Fibroblast of mammary gland (primary cell): ENCODE data around the gene TPRG1L.
A peak's percentile ranks its signal among the peaks of the same experiment; 100 is the strongest.

Source experiments
- DNase-seq: peaks from one replicate; pipeline ENCODE4 v3.0.0-alpha.2; 2010; ENCODE audit warnings: low read depth
- H3K4me3 ChIP-seq: 2 replicates; pipeline ENCODE4 v1.5.1; 2011; ENCODE audit warnings: low read depth, mild to moderate bottlenecking, low read length, moderate library complexity; ENCODE audit not compliant: control insufficient read depth
- CTCF ChIP-seq: conservative IDR thresholded peaks from 2 replicates; pipeline ENCODE4 v1.5.1; 2011; ENCODE audit warnings: low read depth, low read length, inconsistent platforms; ENCODE audit not compliant: control insufficient read depth, insufficient read depth

Gene TPRG1L

GRCh38 chr1:3594706-3595377 is 30.0 kb upstream of the TPRG1L start:
- DNase-seq: no peak
- TF ChIP-seq CTCF: no peak
- no peak overlapping the region for H3K4me3 ChIP-seq

DNA sequence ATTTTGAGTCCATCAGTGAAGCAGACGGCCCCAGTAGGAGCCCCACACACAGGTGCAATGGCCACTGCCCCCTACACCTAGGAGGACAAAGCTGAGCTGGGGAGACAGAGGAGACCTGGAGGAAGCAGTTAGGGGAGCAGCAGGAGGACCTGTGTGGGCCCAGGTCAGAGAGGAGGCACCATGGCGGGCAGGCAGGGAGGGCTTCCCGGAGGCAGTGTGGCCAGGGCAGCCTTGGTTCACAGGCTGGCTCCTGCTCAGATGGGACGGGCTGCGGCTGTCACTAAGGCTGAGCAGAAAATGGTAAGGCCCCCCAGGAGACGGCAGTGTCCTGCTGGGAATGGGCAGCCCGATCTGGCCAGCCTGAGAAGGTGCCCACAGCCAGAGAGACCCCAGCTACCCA is 28.9 kb upstream of the TPRG1L start:
- no peak for TF ChIP-seq CTCF
- H3K4me3 ChIP-seq: no peak overlapping the region
- no peak for DNase-seq

GRCh38 chr1:3596663-3597598 is 27.9 kb upstream of the TPRG1L start:
- DNase-seq: no peak
- TF ChIP-seq CTCF: no peak
- H3K4me3 ChIP-seq: no peak overlapping the region

DNA sequence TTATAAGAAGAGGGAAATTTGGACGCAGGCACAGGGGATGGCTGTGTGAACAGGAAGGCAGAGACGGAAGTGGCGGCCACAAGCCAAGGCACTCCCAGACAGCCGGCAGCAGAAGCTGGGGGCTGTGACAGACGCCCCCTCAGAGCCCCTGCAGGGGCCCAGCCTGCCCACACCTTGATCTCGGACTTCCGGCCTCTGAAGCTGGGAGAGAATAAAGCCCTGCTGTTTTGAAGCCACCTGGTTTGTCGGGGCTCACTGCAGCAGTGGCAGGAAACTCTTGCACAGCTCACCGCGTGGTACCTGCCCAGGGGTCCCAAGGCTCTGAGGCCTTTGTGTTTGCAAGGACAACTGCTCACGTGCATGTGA is 27.2 kb upstream of the TPRG1L start:
- no peak for DNase-seq
- H3K4me3 ChIP-seq: no peak overlapping the region
- no peak for TF ChIP-seq CTCF

DNA sequence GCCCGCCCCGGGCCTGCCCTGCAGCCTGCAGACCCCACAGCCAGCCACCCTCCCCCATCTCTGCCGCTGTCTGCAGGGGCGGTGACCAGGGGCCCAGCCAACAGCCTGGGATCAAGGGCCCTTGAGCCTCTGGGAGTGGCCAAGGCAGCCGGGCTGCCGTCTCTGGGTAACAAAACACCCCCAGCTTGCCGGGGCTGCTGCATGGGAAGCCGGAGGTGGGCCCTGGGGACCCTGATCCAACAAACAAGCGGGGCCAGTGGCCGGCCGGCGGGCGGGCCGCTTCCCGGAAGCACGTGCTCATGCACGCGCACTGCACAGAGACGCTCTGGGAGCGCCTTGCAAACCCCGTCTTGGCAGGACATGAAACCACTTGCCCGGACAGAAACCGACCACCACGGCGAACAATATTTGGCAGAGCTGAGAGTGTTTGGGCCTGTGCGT is 26.7 kb upstream of the TPRG1L start:
- peak; percentile 3 for DNase-seq
- H3K4me3 ChIP-seq: no peak overlapping the region
- no peak for TF ChIP-seq CTCF

DNA sequence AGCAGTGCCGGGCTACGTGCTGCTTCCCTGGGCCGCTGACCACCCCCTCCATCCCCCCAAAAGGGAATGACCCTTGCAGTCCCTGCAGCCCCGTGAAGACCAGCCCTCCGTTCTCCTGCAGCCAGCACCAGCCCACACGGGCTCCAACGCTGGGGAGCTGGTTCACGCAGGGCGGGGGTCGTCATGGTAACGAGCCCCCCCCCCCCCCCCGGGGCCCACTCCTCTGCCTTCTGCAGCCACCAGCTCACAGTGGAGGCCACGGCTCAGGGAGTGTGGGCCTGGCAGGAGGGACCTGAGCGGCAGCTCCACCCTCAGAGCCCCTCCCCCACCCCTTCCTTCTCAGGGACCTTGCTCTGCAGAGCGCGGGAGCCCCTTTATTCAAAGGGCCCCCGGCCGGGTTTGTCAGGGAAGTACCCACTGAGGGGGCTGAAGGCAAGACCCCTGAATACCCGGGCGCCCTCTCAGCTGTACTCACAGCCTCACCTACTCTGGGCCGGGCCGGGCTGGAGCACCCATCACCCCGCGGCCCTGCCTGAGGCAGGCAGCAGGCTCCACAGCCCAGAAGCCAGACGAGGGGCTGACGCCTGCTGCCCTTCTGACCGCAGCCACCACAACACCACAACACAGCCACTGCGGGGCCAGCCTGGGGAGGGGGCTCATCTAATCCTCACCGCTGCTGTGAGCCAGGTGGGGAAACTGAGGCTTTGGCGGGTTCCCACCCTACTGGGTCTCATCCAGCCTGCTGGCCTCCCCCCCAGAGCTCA is 26.1 kb upstream of the TPRG1L start:
- TF ChIP-seq CTCF: no peak
- no peak for DNase-seq
- no peak overlapping the region for H3K4me3 ChIP-seq
